ENCODE measurements around the gene KANSL3. TPM values are rescaled to one million over a fixed set of nuclear protein-coding genes. Genes with fewer than 3 reads are reported as not detected.
"Not testable (repeated sequence)": the region's sequence is repeated elsewhere in the genome, so short reads cannot be mapped to it uniquely, and the experiment has no call there.

KANSL3 gene
- total RNA-seq, 6 donors from 2014 or later = 41.3 to 133 (median 53.0) TPM

DNA sequence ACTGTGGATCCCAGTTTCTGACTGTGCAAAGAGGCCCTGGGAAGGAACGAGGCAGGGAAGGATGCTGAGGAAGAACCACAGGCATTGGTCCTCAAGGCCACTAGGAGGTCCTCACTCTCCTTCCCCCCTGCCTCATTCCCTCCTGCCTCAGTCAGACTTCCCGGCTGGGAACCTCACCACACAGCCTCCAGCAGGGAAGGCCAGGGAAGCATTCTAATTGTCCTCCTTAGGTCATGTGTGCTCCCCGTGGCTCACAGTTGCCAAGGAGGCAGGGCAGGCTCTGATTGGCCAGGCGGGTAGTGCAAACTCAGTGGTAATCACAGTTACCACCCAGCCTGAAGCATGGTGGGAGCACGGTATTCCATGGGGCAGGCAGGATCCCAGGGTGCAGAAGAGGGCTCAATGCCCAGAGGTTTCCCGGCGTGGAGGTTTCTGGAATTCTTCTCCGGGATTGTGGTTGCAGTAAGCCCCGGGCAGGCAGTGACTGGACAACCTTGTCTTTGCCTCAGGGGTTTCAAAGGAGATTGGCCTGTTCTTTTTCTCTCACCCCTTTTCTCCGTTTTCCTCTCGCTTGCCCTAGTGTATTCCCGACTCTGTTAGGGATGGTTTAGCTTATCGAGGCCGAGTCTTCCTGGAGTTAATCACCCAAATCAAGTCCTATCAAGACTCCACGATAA is 31.6 kb upstream of the KANSL3 start:
- no peak for TF ChIP-seq EP300 (IDR thresholded peaks at IDR 0.05)
- no peak for TF ChIP-seq CTCF (IDR thresholded peaks at IDR 0.05)
- no peak for TF ChIP-seq POLR2AphosphoS5 (IDR thresholded peaks at IDR 0.05)
- no peak for TF ChIP-seq POLR2A (IDR thresholded peaks at IDR 0.05)
- peaks cover 4 to 12% (median 7%) of the 10 kb centered on the region in 4 donors for H3K4me1 ChIP-seq
- ATAC-seq (ENCODE audit: low FRiP score in 2 of 2) (no peak), DNase-seq (no peak)
- H3K9me3 ChIP-seq = no peaks in the 10 kb centered on the region
- H3K27ac ChIP-seq = no peak overlapping the region
- no peaks in the 10 kb centered on the region for H3K36me3 ChIP-seq
- H3K4me3 ChIP-seq = no peak overlapping the region
- H3K27me3 ChIP-seq = no peaks in the 10 kb centered on the region
- 82 to 90% methylated on average over 15 of the region's 15 CpGs for WGBS, 2 donors

- 74 to 81% methylated on average over 11 of the region's 11 CpGs for WGBS, 2 donors
Measured at GRCh38 chr2:96668771-96669170, 30.7 kb upstream of the KANSL3 start.

DNA sequence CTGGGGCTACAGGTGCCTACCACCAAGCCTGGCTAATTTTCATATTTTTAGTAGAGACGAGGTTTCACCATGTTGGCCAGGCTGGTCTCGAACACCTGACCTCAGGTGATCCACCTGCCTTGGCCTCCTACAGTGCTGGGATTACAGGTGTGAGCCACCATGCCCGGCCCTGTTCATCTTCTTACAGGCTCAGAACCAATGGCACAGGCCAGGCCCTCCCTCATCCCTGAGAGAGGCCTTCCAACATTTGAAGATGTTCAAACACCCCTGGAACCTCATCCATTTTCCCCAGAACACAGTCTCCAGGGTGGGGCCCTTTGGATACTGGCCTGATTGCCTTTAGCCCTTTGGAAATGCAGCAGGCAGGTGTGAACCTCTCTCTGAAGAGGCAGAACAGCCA is 27.6 kb upstream of the KANSL3 start:
- Histone ChIP-seq H3K4me1 (peaks cover 4 to 13% (median 8%) of the 10 kb centered on the region in 4 donors), H3K27ac (peak overlapping the region; percentile 62 to 78 (median 74))
- H3K9me3 ChIP-seq; H3K4me3 ChIP-seq; ATAC-seq (ENCODE audit: low FRiP score in 2 of 2); DNase-seq; H3K27me3 ChIP-seq; H3K36me3 ChIP-seq: not testable (repeated sequence)
- WGBS, 2 donors = 83 to 93% methylated on average over 3 of the region's 3 CpGs

More at GRCh38 chr2:96668771-96669170, 30.7 kb upstream of the KANSL3 start:
- Histone ChIP-seq H3K27me3 (no peaks in the 10 kb centered on the region), H3K27ac (no peak overlapping the region), H3K36me3 (no peaks in the 10 kb centered on the region), H3K4me1 (peaks cover 4 to 13% (median 8%) of the 10 kb centered on the region in 4 donors), H3K4me3 (no peak overlapping the region), H3K9me3 (no peaks in the 10 kb centered on the region)
- no peak for TF ChIP-seq POLR2A (IDR thresholded peaks at IDR 0.05)
- no peak for TF ChIP-seq POLR2AphosphoS5 (IDR thresholded peaks at IDR 0.05)
- no peak for TF ChIP-seq EP300 (IDR thresholded peaks at IDR 0.05)
- TF ChIP-seq CTCF (IDR thresholded peaks at IDR 0.05) = no peak
- ATAC-seq (ENCODE audit: low FRiP score in 2 of 2) = no peak
- no peak for DNase-seq

- peak in 1 of 4 donors; percentile 87 for TF ChIP-seq EP300 (IDR thresholded peaks at IDR 0.05)
- no peak for TF ChIP-seq POLR2A (IDR thresholded peaks at IDR 0.05)
- peak; percentile 30 to 78 for TF ChIP-seq POLR2AphosphoS5 (IDR thresholded peaks at IDR 0.05)
- peaks cover 4 to 13% (median 8%) of the 10 kb centered on the region in 4 donors for H3K4me1 ChIP-seq
- no peak overlapping the region for H3K4me3 ChIP-seq
- ATAC-seq (ENCODE audit: low FRiP score in 2 of 2) (peak; percentile 90 to 93), DNase-seq (peak in 1 of 2 donors; percentile 68)
- WGBS, 2 donors = 38 to 64% methylated on average over 3 of the region's 3 CpGs
- no peaks in the 10 kb centered on the region for H3K36me3 ChIP-seq
- peak overlapping the region; percentile 68 to 78 (median 74) for H3K27ac ChIP-seq
- no peaks in the 10 kb centered on the region for H3K9me3 ChIP-seq
- H3K27me3 ChIP-seq = no peaks in the 10 kb centered on the region
Measured at GRCh38 chr2:96665083-96665569, 27.0 kb upstream of the KANSL3 start.

DNA sequence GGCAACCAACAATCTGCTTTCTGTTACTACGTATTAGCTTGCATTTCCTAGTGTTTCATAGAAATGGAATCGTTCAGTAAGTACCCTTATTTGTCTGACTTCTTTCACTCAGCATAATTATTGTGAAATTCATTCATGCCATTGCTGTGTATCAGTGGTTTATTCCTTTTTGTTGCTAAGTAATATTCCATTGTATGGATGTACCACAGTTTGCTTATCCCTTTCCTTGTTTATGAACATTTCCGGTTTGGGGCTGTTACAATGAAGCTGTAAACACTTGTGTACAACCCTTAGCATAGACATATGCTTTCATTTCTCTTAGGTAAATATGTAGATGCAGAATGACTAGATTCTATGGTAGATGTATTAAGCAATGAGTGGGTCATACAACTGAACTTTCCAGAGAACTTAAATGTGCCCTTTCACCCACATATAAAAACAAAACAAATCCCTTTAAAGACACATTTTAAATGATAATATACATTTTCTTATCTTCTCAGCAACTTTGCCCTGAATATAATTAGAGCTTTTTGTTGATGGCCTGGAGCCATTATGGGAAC is 26.3 kb upstream of the KANSL3 start:
- Histone ChIP-seq H3K4me3 (no peak overlapping the region), H3K9me3 (no peaks in the 10 kb centered on the region), H3K27me3 (no peaks in the 10 kb centered on the region), H3K27ac (peak overlapping the region; percentile 47 to 74 (median 64)), H3K36me3 (no peaks in the 10 kb centered on the region), H3K4me1 (peaks cover 4 to 13% (median 8%) of the 10 kb centered on the region in 4 donors)
- TF ChIP-seq CTCF (IDR thresholded peaks at IDR 0.05) = no peak
- TF ChIP-seq POLR2AphosphoS5 (IDR thresholded peaks at IDR 0.05) = no peak
- no peak for TF ChIP-seq EP300 (IDR thresholded peaks at IDR 0.05)
- TF ChIP-seq POLR2A (IDR thresholded peaks at IDR 0.05) = no peak
- DNase-seq = no peak
- no peak for ATAC-seq (ENCODE audit: low FRiP score in 2 of 2)
- WGBS, 2 donors = 60 to 64% methylated on average over 3 of the region's 3 CpGs
